Esophagus (tissue), 2 donors: ENCODE results near the gene TRAK1. TPM values are rescaled to one million over a fixed set of nuclear protein-coding genes. Genes with fewer than 3 reads are reported as not detected.

Experiments used
- H3K27ac ChIP-seq, 2 donors: one replicate each; pipeline ENCODE4 v1.5.1; 2013; ENCODE audit warnings: low read depth in 2 of 2, mild to moderate bottlenecking in 2 of 2, inconsistent platforms in 1 of 2, low read length in 1 of 2, moderate library complexity in 1 of 2
- H3K27me3 ChIP-seq, 2 donors: one replicate each; pipeline ENCODE4 v1.6.1; 2013; ENCODE audit warnings: low read length in 2 of 2, control low read depth in 1 of 2, mild to moderate bottlenecking in 1 of 2; ENCODE audit not compliant: insufficient read depth in 2 of 2, control insufficient read depth in 1 of 2
- H3K36me3 ChIP-seq, 2 donors: one replicate each; pipeline ENCODE4 v1.6.1; 2013; ENCODE audit warnings: low read length in 1 of 2; ENCODE audit not compliant: control insufficient read depth in 2 of 2, insufficient read depth in 2 of 2
- H3K4me1 ChIP-seq, 2 donors: one replicate each; pipeline ENCODE4 v1.6.1; 2013; ENCODE audit warnings: low read length in 1 of 2; ENCODE audit not compliant: control insufficient read depth in 2 of 2, insufficient read depth in 2 of 2
- H3K4me3 ChIP-seq, 2 donors: one replicate each; pipeline ENCODE4 v1.5.1; 2013; ENCODE audit warnings: low read length in 2 of 2, mild to moderate bottlenecking in 2 of 2, low read depth in 1 of 2, moderate library complexity in 1 of 2
- H3K9me3 ChIP-seq, 2 donors: one replicate each; pipeline ENCODE4 v1.6.1; 2013; ENCODE audit warnings: mild to moderate bottlenecking in 2 of 2, low read depth in 1 of 2, low read length in 1 of 2, moderate library complexity in 1 of 2; ENCODE audit not compliant: control insufficient read depth in 2 of 2, insufficient read depth in 1 of 2
- WGBS, 2 donors: extraction: QIAGEN DNeasy Blood & Tissue Kit; methylation state at CpG; one replicate each; pipeline ENCODE4 v1.1.7; 2013; 5-methylcytosine and 5-hydroxymethylcytosine counted together
- polyA plus RNA-seq, 2 donors: library from polyadenylated mRNA; stranded (reverse); fragments of 200-250 nt; gene quantifications; one replicate each; pipeline ENCODE4 v1.2.3, GENCODE V29; 2013
- donor health status: healthy with polysubstance abuse.
- donor health status: Bipolar disorder and iron deficiency.

Gene TRAK1
- polyA plus RNA-seq, 2 donors, result 12.2 to 21.4 TPM

- WGBS, 2 donors, result 97 to 99% methylated on average over 4 of the region's 4 CpGs
- peaks cover 16 to 33% of the 10 kb centered on the region in 2 donors for H3K36me3 ChIP-seq
- no peaks in the 10 kb centered on the region for H3K9me3 ChIP-seq
Observed at GRCh38 chr3:42205800-42206514, 114.8 kb downstream of the TRAK1 start.

GRCh38 chr3:42209917-42210316 lies 118.8 kb downstream of the TRAK1 start:
- Histone ChIP-seq H3K27me3 (no peaks in the 10 kb centered on the region), H3K4me1 (no peaks in the 10 kb centered on the region), H3K27ac (no peak overlapping the region), H3K36me3 (peaks cover 11 to 30% of the 10 kb centered on the region in 2 donors), H3K4me3 (no peak overlapping the region), H3K9me3 (no peaks in the 10 kb centered on the region)
- WGBS, 2 donors, result 74 to 79% methylated on average over 12 of the region's 12 CpGs

More at GRCh38 chr3:42205800-42206514, 114.8 kb downstream of the TRAK1 start:
- no peak overlapping the region for H3K27ac ChIP-seq
- H3K4me3 ChIP-seq, result no peak overlapping the region
- no peaks in the 10 kb centered on the region for H3K4me1 ChIP-seq
- no peaks in the 10 kb centered on the region for H3K27me3 ChIP-seq

GRCh38 chr3:42210726-42211125 lies 119.6 kb downstream of the TRAK1 start:
- H3K9me3 ChIP-seq, result no peaks in the 10 kb centered on the region
- H3K27ac ChIP-seq, result no peak overlapping the region
- WGBS, 2 donors, result 44 to 82% methylated on average over 2 of the region's 2 CpGs
- peaks cover 11 to 28% of the 10 kb centered on the region in 2 donors for H3K36me3 ChIP-seq
- H3K4me3 ChIP-seq, result no peak overlapping the region
- H3K4me1 ChIP-seq, result no peaks in the 10 kb centered on the region
- no peaks in the 10 kb centered on the region for H3K27me3 ChIP-seq

GRCh38 chr3:42213417-42213816 lies 122.3 kb downstream of the TRAK1 start:
- peaks cover 6 to 23% of the 10 kb centered on the region in 2 donors for H3K36me3 ChIP-seq
- no peaks in the 10 kb centered on the region for H3K27me3 ChIP-seq
- H3K4me1 ChIP-seq, result peaks cover 0 to 2% of the 10 kb centered on the region in 2 donors
- H3K4me3 ChIP-seq, result no peak overlapping the region
- WGBS, 2 donors, result 70 to 81% methylated on average over 6 of the region's 6 CpGs
- no peak overlapping the region for H3K27ac ChIP-seq
- H3K9me3 ChIP-seq, result no peaks in the 10 kb centered on the region

- 68 to 71% methylated on average over 2 of the region's 2 CpGs for WGBS, 2 donors
- Histone ChIP-seq H3K4me1 (peaks cover 0 to 2% of the 10 kb centered on the region in 2 donors), H3K4me3 (no peak overlapping the region), H3K36me3 (peaks cover 3 to 22% of the 10 kb centered on the region in 2 donors), H3K9me3 (no peaks in the 10 kb centered on the region), H3K27me3 (no peaks in the 10 kb centered on the region), H3K27ac (no peak overlapping the region)
Observed at GRCh38 chr3:42214064-42214463, 122.9 kb downstream of the TRAK1 start.

- Histone ChIP-seq H3K4me1 (peaks cover 0 to 2% of the 10 kb centered on the region in 2 donors), H3K4me3 (no peak overlapping the region), H3K36me3 (peaks cover 3 to 18% of the 10 kb centered on the region in 2 donors), H3K27ac (no peak overlapping the region), H3K27me3 (no peaks in the 10 kb centered on the region), H3K9me3 (no peaks in the 10 kb centered on the region)
- WGBS, 2 donors, result 66 to 69% methylated on average over 8 of the region's 8 CpGs
Observed at GRCh38 chr3:42214565-42215283, 123.6 kb downstream of the TRAK1 start.

GRCh38 chr3:42216302-42216701 lies 125.1 kb downstream of the TRAK1 start:
- Histone ChIP-seq H3K9me3 (no peaks in the 10 kb centered on the region), H3K27ac (no peak overlapping the region), H3K4me3 (no peak overlapping the region), H3K4me1 (peaks cover 0 to 2% of the 10 kb centered on the region in 2 donors), H3K36me3 (peaks cover 8 to 14% of the 10 kb centered on the region in 2 donors), H3K27me3 (no peaks in the 10 kb centered on the region)
- WGBS, 2 donors, result 81 to 84% methylated on average over 4 of the region's 4 CpGs

GRCh38 chr3:42216931-42217333 lies 125.8 kb downstream of the TRAK1 start:
- Histone ChIP-seq H3K36me3 (peaks cover 9 to 14% of the 10 kb centered on the region in 2 donors), H3K9me3 (no peaks in the 10 kb centered on the region)

GRCh38 chr3:42220436-42221121 lies 129.4 kb downstream of the TRAK1 start:
- WGBS, 2 donors, result 85 to 91% methylated on average over 17 of the region's 17 CpGs
- Histone ChIP-seq H3K27ac (no peak overlapping the region), H3K9me3 (no peaks in the 10 kb centered on the region), H3K4me3 (no peak overlapping the region), H3K4me1 (peaks cover 0 to 2% of the 10 kb centered on the region in 2 donors), H3K36me3 (peaks cover 18 to 23% of the 10 kb centered on the region in 2 donors), H3K27me3 (no peaks in the 10 kb centered on the region)

More at GRCh38 chr3:42216931-42217333, 125.8 kb downstream of the TRAK1 start:
- Histone ChIP-seq H3K27ac (no peak overlapping the region), H3K4me1 (peaks cover 0 to 2% of the 10 kb centered on the region in 2 donors), H3K4me3 (no peak overlapping the region), H3K27me3 (no peaks in the 10 kb centered on the region)
- 78 to 83% methylated on average over 5 of the region's 5 CpGs for WGBS, 2 donors
